Ovary (tissue), 9 donors: ENCODE data around the gene IRS1. TPM values are rescaled to one million over a fixed set of nuclear protein-coding genes. Genes with fewer than 3 reads are reported as not detected.

ENCODE experiments used
- DNase-seq, 5 donors: peaks; one replicate each; pipeline ENCODE4 v3.0.0-alpha.2; 2019 to 2020
- H3K27ac ChIP-seq, 2 donors: fragments of 200-600 bp; one replicate each; pipeline versions ENCODE4 v1.5.1 to v1.8.0; 2019 to 2022
- H3K27me3 ChIP-seq: fragments of 200-600 bp; one replicate; pipeline ENCODE4 v1.8.0; 2022
- H3K36me3 ChIP-seq: fragments of 200-600 bp; sonication (generic); one replicate; pipeline ENCODE4 v1.5.1; 2019
- H3K4me1 ChIP-seq: one replicate; pipeline ENCODE4 v1.8.1; 2013; ENCODE audit warnings: mild to moderate bottlenecking, moderate library complexity; ENCODE audit not compliant: insufficient read depth
- H3K4me3 ChIP-seq: fragments of 200-600 bp; sonication (generic); one replicate; pipeline ENCODE4 v1.5.1; 2017
- H3K9me3 ChIP-seq, 2 donors: fragments of 200-600 bp in 1 of 2; sonication (generic) in 1 of 2; one replicate each; pipeline versions ENCODE4 v1.5.1 to v1.8.1; 2013 to 2019; ENCODE audit warnings: mild to moderate bottlenecking in 1 of 2, moderate library complexity in 1 of 2
- EP300 ChIP-seq: sonication (generic); formaldehyde crosslinking; IDR thresholded peaks from one replicate; pipeline ENCODE4 v1.6.1; 2017; ENCODE audit warnings: antibody characterized with exemption
- POLR2A ChIP-seq: fragments of 450-650 bp; IDR thresholded peaks from one replicate; pipeline ENCODE4 v1.6.1; 2017; ENCODE audit warnings: antibody characterized with exemption, mild to moderate bottlenecking, moderate library complexity
- WGBS, 3 donors: extraction: QIAGEN DNeasy Blood & Tissue Kit in 1 of 3; methylation state at CpG; one replicate each; pipeline versions ENCODE4 v1.1.5 to v1.1.7; 2013 to 2017; 5-methylcytosine and 5-hydroxymethylcytosine counted together
- intact Hi-C, 4 donors: fragments of 100-400 bp; cut with DNase I; formaldehyde crosslinking; loops; one replicate each; pipeline versions ENCODE4 v1.11.0 to v1.15.1; 2022 to 2023
- polyA plus RNA-seq, 2 donors: library from polyadenylated mRNA; stranded (reverse); fragments of 200-250 nt in 1 of 2; fragments of 350-450 nt in 1 of 2; fragmentation: Illumina TruSeq in 1 of 2; extraction: RNeasy Lipid Tissue Mini Kit (QIAGEN cat#74804) in 1 of 2; gene quantifications; one replicate each; pipeline ENCODE4 v1.2.3, GENCODE V29; 2013 to 2014
- total RNA-seq, 7 donors: library from RNA; depleted of rRNA in 2 of 7; stranded (reverse); fragments of >200 nt in 2 of 7; fragmentation: NEBNext Ultra II Directional in 3 of 7; extraction: Animal tissue kit (Norgen Biotek cat#: 25700) in 3 of 7; gene quantifications; one replicate each; pipeline versions ENCODE4 v1.1.0 to v1.2.4, GENCODE V29; 2016 to 2023
- TF ChIP-seq, protein P1 (sequence below), 3 donors: fragments of 450-650 bp in 2 of 3; fragments of 200-600 bp in 1 of 3; IDR thresholded peaks; one replicate each; pipeline versions ENCODE4 v1.5.1 to v1.8.0; 2016 to 2022; ENCODE audit warnings: antibody characterized with exemption in 3 of 3, mild to moderate bottlenecking in 1 of 3
- donor health status: DM: no; HTN: no; CAD: no; lungs with moderate emphysema.
- donor health status: DM: no; HTN: no; CAD: no.
- donor health status: Bipolar disorder and iron deficiency.
- donor health status: DM: yes; HTN: yes; CAD: no.
- donor health status: DM: no; HTN: no; CAD: no.
- donor health status: DM: yes; HTN: yes; CAD: no.

Gene IRS1
- total and polyA plus RNA-seq, 9 donors = 22.3 to 87.0 (median 44.1) TPM

DNA sequence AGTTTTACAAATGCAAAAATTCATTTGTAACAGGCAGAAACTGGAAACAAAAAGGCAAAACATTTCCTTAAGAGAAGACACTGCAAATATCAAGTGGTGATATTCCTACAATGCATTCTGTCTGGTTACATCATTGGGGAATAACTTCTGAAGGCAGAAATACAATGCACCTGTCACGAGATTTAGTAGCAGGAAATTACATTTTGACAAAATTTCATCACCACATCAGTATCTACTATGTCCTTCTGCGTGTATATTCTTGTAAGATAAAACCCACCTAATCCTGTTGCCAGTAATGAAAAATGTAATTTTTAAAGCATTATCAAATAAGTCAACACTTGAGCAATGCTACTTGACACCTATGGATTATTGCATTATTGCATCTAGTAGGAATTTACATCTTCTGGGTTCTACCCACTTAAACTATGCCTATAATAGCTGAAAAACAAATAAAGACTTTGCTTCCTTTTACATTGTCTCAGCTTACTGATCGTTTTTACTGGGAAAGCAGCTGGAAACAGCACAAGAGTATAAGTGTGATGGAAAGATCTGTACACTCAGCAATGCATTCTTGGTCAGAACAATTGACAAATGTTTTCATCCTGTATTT is 59.5 kb downstream of the IRS1 start:
- H3K9me3 ChIP-seq = no peaks in the 10 kb centered on the region
- H3K4me3 ChIP-seq = no peak overlapping the region
- DNase-seq = no peak
- no peaks in the 10 kb centered on the region for H3K27me3 ChIP-seq
- peaks cover 21% of the 10 kb centered on the region for H3K4me1 ChIP-seq
- intact Hi-C loops = loop anchor here in 2 of 4 donors (5.0 to 10.0 kb wide), 2 partner anchors 52 to 55 kb away; partner anchors contain the start of gene IRS1 (in 1 of the 2)
- H3K36me3 ChIP-seq = no peaks in the 10 kb centered on the region
- no peak for TF ChIP-seq POLR2A
- TF ChIP-seq, protein P1, sequence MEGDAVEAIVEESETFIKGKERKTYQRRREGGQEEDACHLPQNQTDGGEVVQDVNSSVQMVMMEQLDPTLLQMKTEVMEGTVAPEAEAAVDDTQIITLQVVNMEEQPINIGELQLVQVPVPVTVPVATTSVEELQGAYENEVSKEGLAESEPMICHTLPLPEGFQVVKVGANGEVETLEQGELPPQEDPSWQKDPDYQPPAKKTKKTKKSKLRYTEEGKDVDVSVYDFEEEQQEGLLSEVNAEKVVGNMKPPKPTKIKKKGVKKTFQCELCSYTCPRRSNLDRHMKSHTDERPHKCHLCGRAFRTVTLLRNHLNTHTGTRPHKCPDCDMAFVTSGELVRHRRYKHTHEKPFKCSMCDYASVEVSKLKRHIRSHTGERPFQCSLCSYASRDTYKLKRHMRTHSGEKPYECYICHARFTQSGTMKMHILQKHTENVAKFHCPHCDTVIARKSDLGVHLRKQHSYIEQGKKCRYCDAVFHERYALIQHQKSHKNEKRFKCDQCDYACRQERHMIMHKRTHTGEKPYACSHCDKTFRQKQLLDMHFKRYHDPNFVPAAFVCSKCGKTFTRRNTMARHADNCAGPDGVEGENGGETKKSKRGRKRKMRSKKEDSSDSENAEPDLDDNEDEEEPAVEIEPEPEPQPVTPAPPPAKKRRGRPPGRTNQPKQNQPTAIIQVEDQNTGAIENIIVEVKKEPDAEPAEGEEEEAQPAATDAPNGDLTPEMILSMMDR (IDR thresholded peaks at IDR 0.05) = no peak
- peak overlapping the region in 1 of 2 donors; percentile 26 for H3K27ac ChIP-seq
- 47 to 54% (median 52%) methylated on average over 3 of the region's 3 CpGs for WGBS, 3 donors

DNA sequence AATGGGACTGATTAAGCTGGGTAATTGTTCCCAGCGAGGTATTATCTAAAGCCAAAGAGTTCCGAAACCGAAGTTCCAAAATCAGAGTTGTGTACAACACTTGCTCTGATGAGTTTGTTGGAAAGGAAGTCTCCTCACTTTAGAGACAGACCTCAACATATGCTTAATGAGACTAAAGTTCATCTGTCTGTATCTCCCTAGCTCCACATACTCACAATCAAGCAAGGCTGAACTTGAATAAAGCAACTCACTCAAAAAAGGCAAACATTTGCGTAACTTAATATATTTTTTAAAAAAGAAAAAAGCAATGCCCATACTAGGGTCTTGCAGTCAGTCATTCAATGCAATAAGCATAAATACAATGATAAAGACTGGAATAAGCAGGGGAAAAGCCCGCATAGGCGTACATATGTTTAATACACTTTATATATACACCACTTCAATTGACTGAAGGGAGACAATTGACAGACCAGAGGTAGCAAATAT is 60.0 kb downstream of the IRS1 start:
- no peaks in the 10 kb centered on the region for H3K36me3 ChIP-seq
- intact Hi-C loops = loop anchor here in 2 of 4 donors (5.0 to 10.0 kb wide), 2 partner anchors 53 to 55 kb away; partner anchors contain the start of gene IRS1 (in 1 of the 2)
- no peaks in the 10 kb centered on the region for H3K27me3 ChIP-seq
- no peak for DNase-seq
- H3K9me3 ChIP-seq = no peaks in the 10 kb centered on the region
- WGBS, 3 donors = 67 to 70% (median 67%) methylated on average over 6 of the region's 6 CpGs
- no peak overlapping the region for H3K4me3 ChIP-seq
- TF ChIP-seq EP300 = no peak
- TF ChIP-seq POLR2A = no peak
- H3K27ac ChIP-seq = peak overlapping the region in 1 of 2 donors; percentile 26
- H3K4me1 ChIP-seq = peaks cover 21% of the 10 kb centered on the region

DNA sequence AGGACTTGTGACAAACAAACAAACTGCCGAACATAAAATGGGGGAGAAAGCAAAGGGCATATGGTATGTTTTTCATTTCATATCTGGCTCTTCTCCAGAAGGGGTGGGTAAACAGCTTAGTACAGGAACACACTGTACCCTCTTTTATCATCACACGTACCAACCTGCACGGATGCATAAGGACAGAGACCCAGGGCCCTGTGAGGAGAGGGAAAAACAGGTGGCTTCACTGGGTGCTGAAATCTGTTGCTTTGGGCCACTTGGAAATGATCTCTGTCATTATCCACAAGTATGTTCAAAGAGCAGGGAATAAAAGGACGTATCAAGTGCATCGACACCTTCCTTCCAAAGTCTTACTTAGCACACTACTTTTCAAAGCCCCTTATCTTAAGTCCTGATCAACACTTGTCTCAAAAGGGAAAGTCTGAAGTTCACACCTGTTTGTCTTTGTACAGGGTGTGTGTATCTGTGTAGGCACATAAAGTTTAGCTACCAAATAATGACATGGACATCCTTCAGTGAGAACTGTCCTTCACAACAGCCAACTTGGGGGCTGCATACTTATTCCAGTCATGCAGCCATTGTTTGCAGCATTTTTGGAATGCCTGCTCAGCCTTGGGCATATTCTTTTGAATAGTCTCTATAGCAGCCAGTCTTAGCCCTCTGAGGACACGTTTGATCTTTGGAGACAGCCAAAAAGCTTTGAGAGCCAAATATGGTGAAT is 60.6 kb downstream of the IRS1 start:
- peak overlapping the region in 1 of 2 donors; percentile 26 for H3K27ac ChIP-seq
- WGBS, 3 donors = 52 to 67% (median 66%) methylated on average over 6 of the region's 6 CpGs
- TF ChIP-seq POLR2A (no peak), EP300 (no peak)
- TF ChIP-seq, protein P1 (IDR thresholded peaks at IDR 0.05) = no peak
- peaks cover 17% of the 10 kb centered on the region for H3K4me1 ChIP-seq
- no peaks in the 10 kb centered on the region for H3K27me3 ChIP-seq
- DNase-seq = no peak
- intact Hi-C loops = no loop called here
- H3K4me3 ChIP-seq = no peak overlapping the region
- H3K9me3 ChIP-seq = no peaks in the 10 kb centered on the region
- no peaks in the 10 kb centered on the region for H3K36me3 ChIP-seq

DNA sequence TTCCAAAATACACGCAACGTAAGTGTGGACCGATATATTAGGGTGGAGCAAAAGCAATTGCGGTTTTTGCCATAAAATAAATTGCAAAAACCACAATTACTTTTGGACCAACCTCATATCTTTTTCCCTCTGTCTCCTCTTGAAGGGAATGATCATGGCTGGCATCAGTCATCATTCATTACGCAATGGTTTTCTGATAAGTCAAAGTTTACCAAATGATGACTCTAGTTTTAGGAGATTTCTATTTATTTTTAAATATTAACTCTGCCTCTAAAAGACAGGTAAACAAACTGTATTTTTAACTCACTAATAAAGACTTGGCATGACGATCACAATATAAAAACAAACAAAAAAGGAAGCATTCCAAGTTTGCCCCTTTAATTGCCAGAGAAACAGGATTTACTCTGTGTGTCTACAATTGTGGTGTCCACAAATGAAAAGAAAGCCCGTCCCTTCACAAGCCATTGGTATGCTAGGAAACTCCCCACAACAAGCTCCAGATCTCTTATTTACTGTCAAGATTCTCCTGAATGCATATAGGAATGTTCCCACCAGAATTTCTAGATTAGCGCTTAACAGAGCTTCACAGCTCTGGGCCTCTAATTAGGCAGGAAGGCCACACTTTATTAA is 61.3 kb downstream of the IRS1 start:
- H3K4me1 ChIP-seq = peaks cover 21% of the 10 kb centered on the region

More for the DNA sequence above, 61.3 kb downstream of the IRS1 start:
- Histone ChIP-seq H3K27me3 (no peaks in the 10 kb centered on the region), H3K27ac (no peak overlapping the region), H3K9me3 (no peaks in the 10 kb centered on the region), H3K4me3 (no peak overlapping the region), H3K36me3 (no peaks in the 10 kb centered on the region)
- intact Hi-C loops = no loop called here
- WGBS, 3 donors = 84 to 86% (median 84%) methylated on average over 8 of the region's 8 CpGs
- TF ChIP-seq POLR2A (no peak), EP300 (no peak)
- TF ChIP-seq, protein P1 (IDR thresholded peaks at IDR 0.05) = no peak
- no peak for DNase-seq
